Mesenteric fat pad (tissue), 1 donor: ENCODE measurements around the gene LASP1NB.
"Not testable (repeated sequence)": the region's sequence is repeated elsewhere in the genome, so short reads cannot be mapped to it uniquely, and the experiment has no call there.

Experiments
- DNase-seq: peaks from one replicate; pipeline ENCODE4 v3.0.0-alpha.2; 2020; ENCODE audit warnings: low spot score
- donor health status: DM: yes; HTN: yes; CAD: no.

LASP1NB gene

DNA sequence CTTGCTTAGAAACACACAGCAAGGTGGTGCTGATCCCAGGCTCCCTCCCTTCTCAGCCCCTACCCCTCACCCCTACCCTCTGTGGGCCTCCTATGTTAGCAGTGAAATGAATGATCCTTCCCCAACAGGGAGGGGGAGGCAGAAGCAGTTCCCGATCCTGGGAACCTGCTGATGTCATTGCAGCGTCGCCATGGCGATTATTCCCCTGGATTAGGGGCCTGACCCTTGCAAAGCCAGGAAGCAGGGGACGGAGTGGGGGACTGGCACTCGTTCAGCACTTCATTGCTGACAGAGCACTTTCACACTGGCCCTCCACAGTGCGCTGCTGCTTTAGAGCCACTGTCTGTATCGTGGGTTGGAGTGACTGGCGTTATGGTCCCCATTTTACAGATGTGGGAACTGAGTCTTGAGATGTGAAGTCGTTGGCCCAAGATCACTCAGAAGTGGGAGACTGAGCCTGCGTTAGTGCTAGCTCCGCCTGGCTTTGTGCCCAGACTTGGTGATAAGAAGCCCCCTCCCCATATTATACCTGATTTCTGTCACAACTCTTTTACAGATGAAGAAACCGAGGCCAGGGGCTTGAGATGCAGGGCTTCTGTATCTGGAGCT, 29.0 kb upstream of the LASP1NB start:
- no peak for DNase-seq

DNA sequence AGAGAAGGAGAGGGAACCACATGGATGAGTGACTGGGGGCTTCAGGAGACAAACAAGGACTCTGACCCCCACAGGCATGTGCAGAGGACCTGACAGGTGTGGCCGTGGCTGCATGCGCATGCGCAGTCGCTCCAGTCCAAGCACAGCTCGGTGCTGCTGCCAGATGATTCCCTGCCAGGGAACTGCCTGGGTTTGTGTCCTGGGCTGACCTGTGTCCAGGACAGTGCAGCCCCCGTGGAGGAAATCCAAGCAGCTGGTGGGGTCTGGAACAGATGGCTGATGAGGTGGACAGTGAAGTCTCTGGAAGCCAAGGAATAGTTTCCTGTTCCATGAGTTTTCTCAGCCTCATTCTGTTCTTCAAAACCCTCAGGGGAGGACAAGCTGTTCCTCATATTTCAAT, 28.2 kb upstream of the LASP1NB start:
- DNase-seq: no peak

DNA sequence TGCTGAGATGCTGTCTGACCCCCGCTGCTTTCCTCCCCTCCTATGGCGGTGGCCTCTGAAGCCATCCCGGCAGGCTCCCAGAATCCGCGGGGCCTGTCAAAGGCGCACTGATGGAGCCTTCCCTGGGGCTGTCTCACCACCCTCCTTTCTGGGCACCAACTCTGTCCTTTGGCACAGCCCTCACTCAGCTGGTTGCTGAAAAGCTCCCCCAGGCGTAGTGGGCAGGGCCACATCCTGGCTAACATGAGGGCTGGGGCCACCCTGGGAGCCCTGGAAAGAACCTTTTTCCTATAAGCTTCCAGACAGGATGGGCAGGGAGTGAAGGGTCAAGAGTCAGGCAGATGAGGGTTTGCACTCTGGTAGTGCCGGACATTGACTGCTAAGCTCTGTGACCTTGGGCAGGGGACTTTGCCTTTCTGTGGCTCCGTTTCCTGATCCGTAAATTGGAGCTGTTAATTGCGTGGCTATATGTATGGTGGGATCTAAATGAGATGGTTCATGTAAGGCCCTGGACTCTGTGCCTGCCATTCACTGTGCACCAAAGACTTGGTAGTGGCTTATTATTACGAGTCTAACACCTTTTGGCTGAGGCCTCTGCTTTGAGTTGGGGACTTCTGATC, 27.6 kb upstream of the LASP1NB start:
- DNase-seq: no peak

DNA sequence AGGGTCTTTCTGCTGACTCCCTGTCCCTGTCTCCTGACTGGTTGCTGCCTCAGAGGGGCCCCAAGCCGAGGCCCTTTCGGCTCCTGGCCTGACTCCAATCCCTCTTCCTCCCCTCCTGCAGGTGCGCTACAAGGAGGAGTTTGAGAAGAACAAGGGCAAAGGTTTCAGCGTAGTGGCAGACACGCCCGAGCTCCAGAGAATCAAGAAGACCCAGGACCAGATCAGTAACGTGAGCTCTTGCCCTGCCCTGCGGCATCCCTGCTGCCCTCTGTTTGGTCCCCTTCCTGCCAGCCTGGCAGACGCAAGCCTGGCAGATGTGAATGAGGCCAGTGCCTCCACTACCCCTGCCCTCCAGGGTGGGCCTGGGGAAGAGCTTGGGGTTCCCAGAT, 27.1 kb upstream of the LASP1NB start:
- DNase-seq: no peak

DNA sequence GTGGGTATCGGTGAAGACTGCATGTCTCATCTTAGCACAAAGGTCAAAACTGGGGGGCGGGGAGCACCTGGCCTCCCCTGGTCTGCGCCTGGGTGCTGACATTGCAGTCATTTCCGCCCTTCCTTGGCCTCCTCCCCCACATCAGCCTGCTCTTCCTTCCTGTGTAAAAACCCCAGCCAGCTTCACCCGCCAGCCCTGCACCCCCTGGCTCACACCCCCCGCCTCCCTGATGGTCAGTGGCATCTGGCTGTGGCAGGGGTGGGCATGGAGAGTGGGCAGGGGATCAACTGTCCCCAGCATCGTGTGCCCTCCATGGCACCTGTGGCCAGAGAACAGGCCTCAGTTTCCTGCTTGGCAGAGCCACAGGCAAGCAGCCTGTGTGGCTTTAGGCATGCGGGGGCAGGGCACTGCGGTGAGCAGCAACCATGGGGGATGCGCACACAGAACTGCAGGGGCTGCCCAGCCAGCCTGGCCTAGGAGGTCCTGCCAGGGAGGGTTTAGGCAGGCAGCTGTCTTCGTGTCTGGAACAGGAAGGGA, 26.5 kb upstream of the LASP1NB start:
- DNase-seq: no peak

DNA sequence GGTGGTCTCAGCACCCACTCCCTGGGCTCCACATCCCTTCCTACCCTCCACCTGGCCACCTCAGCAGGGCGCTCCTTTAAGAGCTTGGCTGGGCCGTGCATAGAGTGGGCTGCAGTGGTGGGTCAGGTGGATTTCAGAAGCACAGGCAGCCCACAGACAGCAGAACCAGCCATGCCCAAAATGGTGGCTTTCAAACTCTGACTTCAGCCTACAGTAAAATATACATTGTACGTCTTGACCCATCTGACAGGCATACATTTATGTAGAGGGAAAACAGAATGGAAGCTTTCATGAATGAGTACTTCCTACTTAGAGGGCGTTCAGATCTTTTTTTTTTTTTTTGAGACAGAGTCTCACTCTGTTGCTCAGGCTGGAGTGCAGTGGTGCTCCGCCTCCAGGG, 26.0 kb upstream of the LASP1NB start:
- no peak for DNase-seq

DNA sequence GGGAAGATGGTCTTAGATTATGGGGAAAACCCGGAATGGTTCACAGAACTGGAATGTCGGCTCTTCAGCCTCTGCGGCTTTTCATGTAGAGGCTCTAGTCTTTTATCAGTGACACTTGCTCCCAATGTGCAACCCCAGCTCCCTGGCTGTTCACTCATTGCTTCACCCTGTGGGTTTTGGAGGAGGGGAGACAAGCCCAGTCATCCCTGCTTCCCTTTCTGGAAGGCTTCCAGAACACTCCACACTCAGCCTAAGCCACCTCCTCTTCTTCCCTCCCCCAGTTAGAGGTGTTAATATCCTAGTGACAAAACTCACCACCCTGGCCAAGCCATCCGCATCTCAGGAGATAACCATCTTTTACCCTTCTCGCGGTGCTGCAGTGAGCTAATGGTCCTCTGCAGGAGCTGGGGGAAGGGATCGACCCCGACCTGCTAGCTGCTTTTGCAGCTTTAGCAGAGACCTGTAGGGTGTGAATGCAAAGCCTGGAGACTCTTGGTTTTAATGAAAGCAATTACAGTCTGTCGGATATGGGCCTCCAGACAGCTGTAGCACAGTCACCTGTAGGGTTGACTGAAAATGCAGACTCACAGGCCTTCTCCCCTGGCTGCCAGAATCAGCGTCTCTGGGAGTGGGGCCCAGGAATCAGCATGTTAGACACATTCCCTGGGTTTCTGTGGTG, 24.3 kb upstream of the LASP1NB start:
- DNase-seq: no peak

DNA sequence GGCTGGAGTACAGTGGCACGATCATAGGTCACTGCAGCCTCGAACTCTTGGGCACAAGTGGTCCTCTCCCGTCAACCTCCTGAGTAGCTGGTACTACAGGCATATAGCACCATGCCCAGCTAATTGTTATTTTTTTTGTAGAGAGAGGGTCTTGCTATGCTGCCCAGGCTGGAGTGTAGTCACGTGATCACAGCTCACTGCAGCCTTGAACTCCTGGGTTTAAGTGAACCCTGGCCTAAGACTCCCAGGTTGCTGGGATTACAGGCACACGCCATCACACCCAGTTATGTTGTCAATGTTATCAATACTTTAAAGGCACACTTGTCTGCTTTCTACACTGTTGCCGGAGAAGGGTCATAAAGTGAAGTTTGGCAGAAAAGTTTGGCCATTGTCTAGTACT, 22.0 kb upstream of the LASP1NB start:
- no peak for DNase-seq

DNA sequence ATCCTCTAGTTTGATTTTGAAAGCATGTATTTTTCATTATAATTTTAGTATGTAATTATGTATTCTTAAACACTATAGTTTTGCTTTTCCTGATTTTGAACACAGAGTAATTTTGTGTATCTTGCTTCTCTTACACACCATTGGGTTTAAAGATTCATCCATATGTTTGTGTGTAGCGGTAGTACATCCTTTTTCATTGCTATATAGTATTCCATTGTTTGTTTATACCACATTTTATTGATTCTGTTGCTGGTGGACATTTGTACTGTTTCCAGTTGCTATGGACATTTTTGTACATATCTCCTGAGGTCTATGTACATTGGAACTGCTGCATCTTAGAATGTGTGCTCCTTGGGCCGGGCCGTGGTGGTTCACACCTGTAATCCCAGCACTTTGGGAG, 20.5 kb upstream of the LASP1NB start:
- DNase-seq: no peak

DNA sequence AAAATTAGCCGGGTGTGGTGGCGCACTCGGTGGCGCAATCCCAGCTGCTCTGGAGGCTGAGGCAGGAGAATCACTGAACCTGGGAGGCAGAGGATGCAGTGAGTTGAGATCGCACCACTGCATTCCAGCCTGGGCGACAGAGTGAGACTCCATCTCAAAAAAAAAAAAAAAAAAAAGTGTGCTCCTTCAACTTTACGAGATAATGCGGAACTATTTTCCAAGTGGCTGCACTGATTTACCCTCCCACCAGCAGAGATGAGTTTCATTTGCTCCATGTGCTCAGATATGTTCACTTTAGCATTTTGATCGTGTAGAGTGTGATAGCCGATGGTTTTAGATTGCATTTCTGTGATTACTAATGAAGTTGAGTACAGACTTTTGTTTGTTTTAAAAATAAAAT, 20.0 kb upstream of the LASP1NB start:
- no peak for DNase-seq

DNA sequence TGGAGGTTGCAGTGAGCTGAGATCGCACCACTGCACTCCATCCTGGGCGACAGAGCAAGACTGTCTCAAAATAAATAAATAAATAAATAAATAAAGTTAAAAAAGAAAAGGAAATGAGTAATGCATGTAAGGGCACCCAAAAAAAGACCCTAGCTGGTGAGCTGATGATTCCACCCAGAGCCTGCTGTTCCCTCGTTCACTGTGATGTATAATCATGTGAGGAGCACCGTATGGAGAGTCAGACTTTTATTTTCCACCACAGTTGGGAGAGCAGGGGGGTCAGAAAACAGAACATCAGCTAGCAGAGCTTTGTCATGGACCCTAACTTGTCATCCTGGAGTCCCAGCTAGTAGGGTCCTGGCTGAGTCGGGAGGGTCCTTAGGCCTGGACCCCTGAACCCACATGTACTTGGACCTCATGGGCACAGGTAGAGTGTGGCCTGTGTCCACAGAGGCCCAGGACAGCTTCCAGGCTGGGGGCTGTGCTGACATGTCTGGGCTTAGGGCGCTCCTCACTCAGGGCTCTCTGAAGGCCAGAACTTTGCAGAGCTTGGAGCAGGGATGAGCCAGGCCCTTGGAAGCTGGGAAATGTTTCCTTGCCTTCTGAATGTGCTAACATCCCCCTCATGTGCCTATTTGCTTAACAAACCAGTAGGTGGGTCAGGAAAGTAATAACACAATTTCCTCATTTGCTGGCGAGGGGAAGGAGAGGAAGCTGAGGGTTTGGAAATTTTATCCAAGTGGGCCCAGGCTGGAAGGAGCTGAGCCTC, 18.8 kb upstream of the LASP1NB start:
- DNase-seq: no peak

DNA sequence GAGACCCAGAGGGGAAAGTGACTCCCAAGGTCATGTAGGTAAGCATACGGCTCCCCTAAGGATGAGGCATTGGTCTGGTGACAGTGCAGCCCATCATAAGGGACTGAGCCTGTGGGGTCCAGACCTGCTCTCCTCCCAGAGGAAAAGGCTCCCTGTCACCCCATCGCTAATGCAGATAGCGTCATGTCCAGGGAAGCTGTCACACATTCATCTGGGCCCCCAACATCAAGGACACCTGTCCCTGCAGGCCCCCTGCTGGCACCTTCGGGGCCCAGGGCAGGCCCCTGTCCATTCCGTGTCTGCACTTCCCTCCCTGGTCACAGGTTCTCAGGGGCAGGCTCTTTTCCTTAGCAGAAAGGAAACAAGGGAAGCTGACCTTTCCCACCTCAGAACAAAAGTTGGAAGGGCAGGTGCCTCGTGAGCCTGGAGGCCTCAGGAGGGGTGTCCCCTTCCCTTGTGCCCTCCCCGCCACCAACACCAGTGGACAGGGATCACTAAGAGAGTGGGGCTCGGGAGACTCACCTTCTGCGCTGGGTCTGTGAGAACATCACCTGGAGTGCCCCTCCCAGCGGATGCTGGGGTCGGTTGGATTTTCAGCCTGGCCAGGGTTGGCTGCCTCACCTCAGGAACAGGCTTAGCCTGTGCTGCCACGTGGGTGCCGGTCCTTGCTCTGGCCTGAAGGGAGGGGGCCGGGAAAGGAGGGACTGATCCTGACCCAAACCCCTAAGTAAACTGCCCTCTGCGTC, 17.3 kb upstream of the LASP1NB start:
- DNase-seq: no peak

DNA sequence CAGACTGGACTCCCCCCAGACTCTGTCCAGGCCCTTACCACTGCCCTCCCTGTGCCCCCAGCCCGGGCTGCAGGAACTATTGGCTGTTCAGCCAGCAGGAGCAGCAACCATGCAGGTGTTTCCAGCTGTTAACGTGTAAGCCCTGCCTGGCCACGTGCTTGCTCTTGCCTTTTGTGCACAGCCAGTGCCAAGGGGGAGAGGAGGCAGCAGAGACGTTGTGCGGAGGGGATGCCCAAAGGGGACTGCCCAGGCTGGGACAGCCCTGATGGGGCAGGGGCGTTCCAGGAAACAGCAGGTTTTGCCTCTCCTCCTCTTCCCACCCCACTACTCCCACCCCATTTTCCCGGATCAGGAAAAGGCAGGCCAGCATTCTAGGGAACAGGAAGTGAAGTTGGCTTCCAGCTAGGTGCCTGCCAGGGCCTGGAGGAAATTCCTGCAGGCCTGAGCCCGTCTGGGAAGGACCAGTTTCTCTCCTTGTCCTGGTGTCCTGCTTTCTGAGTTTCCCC, 16.7 kb upstream of the LASP1NB start:
- DNase-seq: no peak

DNA sequence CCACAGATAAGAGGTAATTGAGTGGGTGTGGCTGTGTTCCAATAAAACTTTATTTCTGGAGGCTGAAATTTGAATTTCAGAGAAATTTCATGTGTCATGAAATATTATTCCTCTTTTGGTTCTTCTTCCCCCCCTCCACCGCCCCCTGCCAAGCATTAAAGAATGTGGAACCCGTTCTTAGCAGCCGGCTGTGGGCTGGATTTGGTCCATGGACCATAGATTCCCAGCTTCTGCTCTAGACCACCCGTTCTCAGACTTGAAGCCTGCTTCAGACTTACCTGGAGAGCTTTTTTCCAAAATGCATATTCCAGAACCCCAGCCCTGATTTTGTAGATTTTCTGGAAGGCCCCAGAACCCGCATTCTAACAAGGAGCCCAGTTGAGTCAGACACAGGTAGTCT, 15.1 kb upstream of the LASP1NB start:
- peak; percentile 33 for DNase-seq

DNA sequence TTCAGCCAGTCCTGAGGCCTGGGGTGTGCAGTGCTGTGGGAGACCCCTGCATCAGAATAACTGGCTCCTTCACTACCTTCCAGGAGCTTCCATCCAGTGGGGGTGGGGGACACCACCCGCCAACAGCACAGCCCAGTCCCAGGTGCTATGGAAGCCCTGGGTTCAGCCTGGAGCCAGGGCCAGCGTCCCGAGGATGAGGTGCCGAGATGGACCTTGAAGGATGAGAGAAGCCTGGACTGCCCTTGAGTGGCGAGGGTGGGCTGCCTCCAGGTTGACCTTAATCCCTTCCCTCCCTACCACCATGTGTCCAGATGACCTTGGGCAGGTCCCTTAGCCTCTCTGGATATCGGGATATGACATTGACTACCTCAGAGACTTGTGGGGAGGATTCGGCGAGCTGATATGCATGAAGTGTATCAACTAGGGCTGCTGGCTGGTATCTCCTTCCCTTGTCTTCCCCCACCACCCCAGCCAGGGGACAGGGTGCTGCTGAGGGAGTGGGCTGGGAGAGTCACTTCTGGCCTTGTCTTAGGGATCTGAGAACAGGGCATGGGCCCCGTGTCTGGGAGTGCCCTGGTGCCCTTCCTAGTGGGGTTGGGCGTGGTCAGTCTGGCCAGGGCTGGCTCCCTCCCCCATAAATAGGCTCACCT, 14.2 kb upstream of the LASP1NB start:
- peak; percentile 76 for DNase-seq

DNA sequence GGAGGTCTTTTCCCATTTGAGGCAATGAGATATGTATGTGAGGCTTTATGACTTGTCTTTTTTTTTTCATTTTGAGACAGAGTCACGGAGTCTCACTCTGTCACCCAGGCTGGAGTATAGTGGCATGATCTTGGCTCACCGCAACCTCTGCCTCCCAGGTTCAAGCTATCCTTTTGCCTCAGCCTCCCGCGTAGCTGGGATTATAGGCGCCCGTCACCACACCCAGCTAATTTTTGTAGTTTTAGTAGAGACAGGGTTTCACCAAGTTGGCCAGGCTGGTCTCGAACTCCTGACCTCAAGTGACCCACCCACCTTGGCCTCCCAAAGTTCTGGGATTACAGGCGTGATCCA, 13.7 kb upstream of the LASP1NB start:
- DNase-seq: not testable (repeated sequence)

DNA sequence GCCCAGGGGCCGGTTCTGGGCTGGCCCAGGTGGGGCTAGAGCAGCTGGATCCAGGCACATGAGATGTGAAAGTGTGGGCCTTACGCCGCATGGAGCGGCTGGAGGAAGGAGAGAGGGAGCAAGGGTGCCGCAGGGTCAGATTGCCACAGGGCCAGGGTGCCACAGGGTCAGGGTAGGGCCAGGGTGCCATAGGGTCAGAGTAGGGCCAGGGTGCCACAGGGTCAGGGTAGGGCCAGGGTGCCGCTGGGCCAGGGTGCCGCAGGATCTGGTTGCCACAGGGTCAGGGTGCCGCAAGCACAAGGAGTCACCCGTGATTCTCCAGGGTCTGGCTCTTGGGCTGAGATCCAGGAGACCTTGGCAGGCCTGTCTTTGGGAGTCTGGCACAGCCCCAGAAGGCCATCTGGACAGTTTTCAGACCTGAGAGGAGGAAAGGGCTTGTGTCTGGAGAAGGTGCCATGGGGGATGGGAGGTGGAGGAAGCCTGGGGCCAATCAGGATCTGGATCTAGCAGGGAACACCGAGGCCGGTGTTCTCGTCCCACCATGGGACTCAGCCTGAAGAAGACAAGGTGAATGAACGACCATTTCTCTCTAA, 13.1 kb upstream of the LASP1NB start:
- peak; percentile 89 for DNase-seq

DNA sequence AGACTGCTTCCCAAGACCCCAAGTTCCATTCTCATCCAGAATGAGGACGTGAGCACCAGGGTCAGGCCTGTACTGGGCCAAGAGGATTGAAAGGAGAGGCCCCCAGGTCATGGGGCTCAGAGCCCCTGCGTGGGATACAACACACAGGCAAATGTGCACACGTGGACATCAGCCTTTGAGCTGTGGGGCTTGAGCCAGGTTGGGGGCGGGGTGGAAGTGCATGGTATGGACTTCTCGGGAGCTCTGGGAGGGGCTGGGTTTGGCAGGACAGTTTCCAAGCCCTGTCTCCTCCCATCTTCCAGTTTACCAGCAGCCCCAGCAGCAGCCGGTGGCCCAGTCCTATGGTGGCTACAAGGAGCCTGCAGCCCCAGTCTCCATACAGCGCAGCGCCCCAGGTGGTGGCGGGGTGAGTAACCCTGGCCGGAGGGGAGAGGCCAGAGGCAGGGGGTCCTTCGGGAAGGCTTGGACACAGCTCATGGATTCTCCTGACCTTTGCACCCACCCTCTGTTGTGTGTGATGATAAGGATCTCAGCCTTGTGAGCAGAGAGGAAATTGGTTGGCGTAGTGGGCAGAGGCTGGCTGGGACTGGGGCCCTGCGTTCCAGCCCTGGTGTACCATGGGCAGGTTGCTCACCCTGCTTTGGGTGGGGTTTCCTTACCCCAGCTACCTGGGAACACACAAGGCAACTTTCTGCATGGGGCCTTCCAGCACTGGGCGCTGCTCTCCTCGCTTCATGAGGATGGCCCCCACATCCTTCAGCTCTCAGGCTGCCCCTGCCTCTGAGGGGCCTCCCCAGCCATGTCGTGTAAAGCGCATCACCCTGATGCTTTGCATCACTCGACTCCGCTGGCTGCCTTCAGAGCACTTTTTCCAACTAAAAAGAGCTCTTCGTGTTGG, 10.4 kb upstream of the LASP1NB start:
- peak; percentile 82 for DNase-seq

DNA sequence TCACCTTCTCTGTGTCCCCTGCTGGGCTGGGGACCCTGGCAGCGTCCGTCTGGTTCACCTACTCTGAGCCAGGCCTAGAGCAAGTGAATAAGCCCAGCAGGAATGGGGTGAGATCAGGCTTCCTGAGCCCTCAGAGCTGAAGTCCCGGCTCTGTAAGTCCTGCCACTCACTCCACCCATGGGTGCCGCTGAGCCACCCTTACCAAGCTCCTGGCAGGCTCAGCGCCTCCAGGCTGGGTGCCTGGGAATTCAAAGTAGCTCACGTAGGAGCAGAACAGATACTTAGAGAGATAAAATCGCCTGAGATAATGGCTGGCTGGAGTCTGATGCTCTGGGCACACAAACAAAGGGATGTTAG, 9.8 kb upstream of the LASP1NB start:
- DNase-seq: peak; percentile 59
